ENCODE results near the gene SDC3. TPM values are rescaled to one million over a fixed set of nuclear protein-coding genes. Genes with fewer than 3 reads are reported as not detected.

The SDC3 gene
- total RNA-seq, 1 experiment from 2014 or later, result 33.7 TPM

DNA sequence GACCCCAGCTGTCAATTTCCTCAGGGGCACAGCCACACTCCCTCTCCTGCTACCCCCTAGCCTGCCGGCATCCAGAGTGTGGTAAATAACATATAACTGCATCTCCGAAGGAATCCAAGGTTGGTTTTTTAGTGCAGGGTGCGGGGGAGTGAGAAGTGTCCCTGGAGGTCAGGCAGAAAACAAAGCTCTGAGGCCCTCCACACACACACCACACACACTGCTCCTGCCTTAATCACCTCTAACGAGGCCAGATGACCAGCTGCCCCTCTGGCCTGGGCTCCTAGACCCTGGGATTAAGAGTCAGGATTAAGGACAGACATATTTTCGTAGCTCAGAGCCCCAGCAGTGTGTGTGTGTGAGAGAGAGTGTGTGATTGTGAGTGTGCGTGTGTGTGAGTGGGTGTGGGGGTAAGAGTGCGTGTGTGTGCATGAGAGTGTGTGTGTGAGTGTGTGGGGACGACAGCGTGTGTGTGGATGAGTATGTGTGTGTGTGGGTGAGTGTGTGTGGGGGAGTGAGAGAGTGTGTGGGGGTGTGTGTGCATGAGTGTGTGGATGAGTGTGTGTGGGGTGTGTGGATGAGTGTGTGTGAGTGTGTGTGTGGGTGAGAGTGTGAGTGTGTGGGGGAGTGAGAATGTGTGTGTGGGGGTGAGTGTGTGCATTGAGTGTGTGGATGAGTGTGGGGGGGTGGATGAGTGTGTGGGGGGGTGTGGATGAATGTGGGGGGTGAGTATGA lies 14.6 kb downstream of the SDC3 start:
- Histone ChIP-seq H3K4me1 (replicated peaks; ENCODE audit: insufficient read depth) (no peaks in the 10 kb centered on the region), H3K79me2 (ENCODE audit: low read depth) (no peaks in the 10 kb centered on the region), H3K36me3 (ENCODE audit: low read depth) (no peaks in the 10 kb centered on the region), H3K4me3 (no peak overlapping the region), H3K9me3 (ENCODE audit: insufficient read depth, low read depth) (no peaks in the 10 kb centered on the region), H4K20me1 (ENCODE audit: insufficient read depth) (no peaks in the 10 kb centered on the region), H3K4me2 (no peak overlapping the region), H3F3A (ENCODE audit: insufficient read depth, low read depth) (no peaks in the 10 kb centered on the region), H2AFZ (no peak overlapping the region), H3K9me2 (ENCODE audit: insufficient read depth) (no peaks in the 10 kb centered on the region), H3K27ac (no peak overlapping the region), H3K27me3 (ENCODE audit: insufficient read depth, low read depth) (no peaks in the 10 kb centered on the region)
- CTCF ChIA-PET, result no interaction called here
- POLR2A ChIA-PET (ENCODE audit: unreplicated experiment), result no interaction called here
- no TSS peak for BruUV-seq (replicated peaks)
- intact Hi-C loops (cut with micrococcal nuclease; ENCODE audit: unreplicated experiment), result no loop called here
- no peak for DNase-seq
- TF ChIP-seq, protein P1, sequence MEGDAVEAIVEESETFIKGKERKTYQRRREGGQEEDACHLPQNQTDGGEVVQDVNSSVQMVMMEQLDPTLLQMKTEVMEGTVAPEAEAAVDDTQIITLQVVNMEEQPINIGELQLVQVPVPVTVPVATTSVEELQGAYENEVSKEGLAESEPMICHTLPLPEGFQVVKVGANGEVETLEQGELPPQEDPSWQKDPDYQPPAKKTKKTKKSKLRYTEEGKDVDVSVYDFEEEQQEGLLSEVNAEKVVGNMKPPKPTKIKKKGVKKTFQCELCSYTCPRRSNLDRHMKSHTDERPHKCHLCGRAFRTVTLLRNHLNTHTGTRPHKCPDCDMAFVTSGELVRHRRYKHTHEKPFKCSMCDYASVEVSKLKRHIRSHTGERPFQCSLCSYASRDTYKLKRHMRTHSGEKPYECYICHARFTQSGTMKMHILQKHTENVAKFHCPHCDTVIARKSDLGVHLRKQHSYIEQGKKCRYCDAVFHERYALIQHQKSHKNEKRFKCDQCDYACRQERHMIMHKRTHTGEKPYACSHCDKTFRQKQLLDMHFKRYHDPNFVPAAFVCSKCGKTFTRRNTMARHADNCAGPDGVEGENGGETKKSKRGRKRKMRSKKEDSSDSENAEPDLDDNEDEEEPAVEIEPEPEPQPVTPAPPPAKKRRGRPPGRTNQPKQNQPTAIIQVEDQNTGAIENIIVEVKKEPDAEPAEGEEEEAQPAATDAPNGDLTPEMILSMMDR (conservative IDR thresholded peaks at IDR 0.05), result no peak
- no peak for TF ChIP-seq EZH2 (IDR thresholded peaks at IDR 0.05; ENCODE audit: low read depth)

DNA sequence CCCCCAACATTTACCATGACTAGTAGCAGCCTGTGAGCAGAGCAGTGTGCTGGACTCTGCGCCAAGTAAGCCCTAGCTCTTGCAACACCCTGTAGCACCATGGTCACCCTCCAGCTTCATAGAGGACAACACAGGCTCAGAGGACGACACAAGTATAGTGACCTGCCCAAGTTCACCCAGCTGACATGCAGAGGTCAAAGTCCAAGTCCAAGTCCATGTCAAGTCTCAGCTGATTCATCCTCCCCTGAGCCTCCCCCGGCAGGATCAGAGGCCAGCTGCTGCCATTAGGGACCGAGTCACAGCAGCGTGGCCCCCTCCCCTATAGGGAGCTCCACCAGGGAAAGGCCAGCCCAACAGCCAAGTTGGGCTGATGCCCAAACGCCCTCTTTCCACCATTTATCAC lies 15.9 kb downstream of the SDC3 start:
- H3K9me3 ChIP-seq (ENCODE audit: insufficient read depth, low read depth), result no peaks in the 10 kb centered on the region
- H3K36me3 ChIP-seq (ENCODE audit: low read depth), result no peaks in the 10 kb centered on the region
- H2AFZ ChIP-seq, result no peak overlapping the region
- no peak overlapping the region for H3K27ac ChIP-seq
- no peak for DNase-seq
- no peak for TF ChIP-seq EZH2 (IDR thresholded peaks at IDR 0.05; ENCODE audit: low read depth)
- TF ChIP-seq, protein P1 (conservative IDR thresholded peaks at IDR 0.05), result no peak
- no peak overlapping the region for H3K4me2 ChIP-seq
- H3K27me3 ChIP-seq (ENCODE audit: insufficient read depth, low read depth), result no peaks in the 10 kb centered on the region
- ChIA-PET CTCF (no interaction called here), POLR2A (ENCODE audit: unreplicated experiment) (no interaction called here)
- H3K4me3 ChIP-seq, result no peak overlapping the region
- intact Hi-C loops (cut with micrococcal nuclease; ENCODE audit: unreplicated experiment), result no loop called here
- H3K4me1 ChIP-seq (replicated peaks; ENCODE audit: insufficient read depth), result no peaks in the 10 kb centered on the region
- H4K20me1 ChIP-seq (ENCODE audit: insufficient read depth), result no peaks in the 10 kb centered on the region
- no peaks in the 10 kb centered on the region for H3F3A ChIP-seq (ENCODE audit: insufficient read depth, low read depth)
- BruUV-seq (replicated peaks), result no TSS peak
- no peaks in the 10 kb centered on the region for H3K9me2 ChIP-seq (ENCODE audit: insufficient read depth)
- H3K79me2 ChIP-seq (ENCODE audit: low read depth), result no peaks in the 10 kb centered on the region

DNA sequence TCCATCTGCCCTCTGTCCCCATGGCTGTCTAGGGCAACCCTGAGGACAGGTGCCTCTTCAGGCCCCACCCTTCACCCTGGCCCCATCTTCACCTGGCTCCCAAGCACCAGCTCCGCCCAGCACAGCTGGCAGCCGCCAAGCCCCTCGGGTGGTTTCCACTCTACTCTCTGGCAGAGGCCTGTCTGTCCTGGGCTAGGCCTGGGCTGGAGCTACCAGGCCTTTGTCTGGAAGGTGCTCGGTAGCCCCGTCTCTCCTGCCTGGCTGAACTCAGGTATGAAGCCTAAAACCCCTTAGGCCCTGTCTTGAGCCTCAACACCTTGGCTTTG lies 17.4 kb downstream of the SDC3 start:
- H3K79me2 ChIP-seq (ENCODE audit: low read depth), result no peaks in the 10 kb centered on the region
- ChIA-PET POLR2A (ENCODE audit: unreplicated experiment) (no interaction called here), CTCF (no interaction called here)
- TF ChIP-seq, protein P1 (conservative IDR thresholded peaks at IDR 0.05), result no peak
- TF ChIP-seq EZH2 (IDR thresholded peaks at IDR 0.05; ENCODE audit: low read depth), result no peak
- no peaks in the 10 kb centered on the region for H3F3A ChIP-seq (ENCODE audit: insufficient read depth, low read depth)
- no peak overlapping the region for H3K4me2 ChIP-seq
- intact Hi-C loops (cut with micrococcal nuclease; ENCODE audit: unreplicated experiment), result no loop called here
- no peak overlapping the region for H2AFZ ChIP-seq
- H3K27me3 ChIP-seq (ENCODE audit: insufficient read depth, low read depth), result no peaks in the 10 kb centered on the region
- no peak for DNase-seq
- H3K27ac ChIP-seq, result no peak overlapping the region
- H3K9me3 ChIP-seq (ENCODE audit: insufficient read depth, low read depth), result no peaks in the 10 kb centered on the region
- no peaks in the 10 kb centered on the region for H3K4me1 ChIP-seq (replicated peaks; ENCODE audit: insufficient read depth)
- H3K4me3 ChIP-seq, result no peak overlapping the region
- BruUV-seq (replicated peaks), result no TSS peak
- no peaks in the 10 kb centered on the region for H3K36me3 ChIP-seq (ENCODE audit: low read depth)
- H3K9me2 ChIP-seq (ENCODE audit: insufficient read depth), result no peaks in the 10 kb centered on the region
- no peaks in the 10 kb centered on the region for H4K20me1 ChIP-seq (ENCODE audit: insufficient read depth)

Data from PC-9 (cell line).